Stimulated activated CD8-positive, alpha-beta memory T cell treated with anti-CD3 and anti-CD28 coated beads, Interleukin-2, amount 100 ng/mL, for 48 hours (primary cell): ENCODE data around the gene KRTAP4-16.
"Not testable (repeated sequence)": the region's sequence is repeated elsewhere in the genome, so short reads cannot be mapped to it uniquely, and the experiment has no call there.

ENCODE experiments used
- DNase-seq, 2 donors: peaks; one replicate each; pipeline ENCODE4 v3.0.0-alpha.2; 2020; ENCODE audit warnings: low read depth in 2 of 2

The KRTAP4-16 gene

GRCh38 chr17:41119696-41120690 is 18.0 kb upstream of the KRTAP4-16 start:
- DNase-seq: not testable (repeated sequence)

- no peak for DNase-seq
Measured at GRCh38 chr17:41118721-41119120, 16.7 kb upstream of the KRTAP4-16 start.

- DNase-seq: not testable (repeated sequence)
Measured at GRCh38 chr17:41117846-41118386, 15.9 kb upstream of the KRTAP4-16 start, which contains the start of gene KRTAP4-11. KRTAP4-11 (minus strand) TSS chr17:41118373; CDS start chr17:41118315, 58 bp downstream.

- no peak for DNase-seq
Measured at GRCh38 chr17:41116297-41116696, 14.3 kb upstream of the KRTAP4-16 start.

- DNase-seq: no peak
Measured at GRCh38 chr17:41111151-41111885, 9.3 kb upstream of the KRTAP4-16 start.

GRCh38 chr17:41108728-41109386 is 6.8 kb upstream of the KRTAP4-16 start:
- not testable (repeated sequence) for DNase-seq

GRCh38 chr17:41107941-41108450 is 6.0 kb upstream of the KRTAP4-16 start:
- DNase-seq: no peak

- DNase-seq: not testable (repeated sequence)
Measured at GRCh38 chr17:41105347-41105746, 3.3 kb upstream of the KRTAP4-16 start, which contains the start of gene KRTAP4-9. KRTAP4-9 (plus strand) TSS chr17:41105389; CDS start chr17:41105389, 0 bp downstream.

GRCh38 chr17:41104386-41105038 is 2.5 kb upstream of the KRTAP4-16 start:
- not testable (repeated sequence) for DNase-seq

GRCh38 chr17:41103896-41104295 is 1.9 kb upstream of the KRTAP4-16 start:
- no peak for DNase-seq

- DNase-seq: not testable (repeated sequence)
Measured at GRCh38 chr17:41099682-41100480, 2.1 kb downstream of the KRTAP4-16 start.

- DNase-seq: no peak
Measured at GRCh38 chr17:41098481-41098880, 3.5 kb downstream of the KRTAP4-16 start.

GRCh38 chr17:41098042-41098441 is 4.0 kb downstream of the KRTAP4-16 start, which contains the start of gene KRTAP4-8:
KRTAP4-8 (minus strand) TSS chr17:41098142; CDS start chr17:41098084, 58 bp downstream.
- no peak for DNase-seq

GRCh38 chr17:41096055-41096454 is 6.0 kb downstream of the KRTAP4-16 start:
- DNase-seq: no peak

GRCh38 chr17:41088760-41089352 is 13.2 kb downstream of the KRTAP4-16 start:
- not testable (repeated sequence) for DNase-seq

GRCh38 chr17:41084100-41084856 is 17.7 kb downstream of the KRTAP4-16 start, which contains the start of gene KRTAP4-7:
KRTAP4-7 (plus strand) TSS chr17:41084150; CDS start chr17:41084207, 57 bp downstream.
- not testable (repeated sequence) for DNase-seq

- DNase-seq: not testable (repeated sequence)
Measured at GRCh38 chr17:41083427-41083826, 18.6 kb downstream of the KRTAP4-16 start.

- no peak for DNase-seq
Measured at GRCh38 chr17:41082626-41083025, 19.4 kb downstream of the KRTAP4-16 start.
